H9 (cell line): ENCODE data around the gene KIF9. TPM values are rescaled to one million over a fixed set of nuclear protein-coding genes. Genes with fewer than 3 reads are reported as not detected.

Experiments
- DNase-seq: peaks from one replicate; pipeline ENCODE4 v3.0.0-alpha.2; 2017
- H2AFZ ChIP-seq: one replicate; pipeline ENCODE4 v1.6.1; 2013; ENCODE audit warnings: mild to moderate bottlenecking, low read length, control low read depth, moderate library complexity
- H2AK5ac ChIP-seq: 2 replicates; pipeline ENCODE4 v1.6.1; 2013; ENCODE audit warnings: low read length, control low read depth, mixed read lengths; ENCODE audit not compliant: insufficient read length
- H2BK120ac ChIP-seq: one replicate; pipeline ENCODE4 v1.6.1; 2013; ENCODE audit warnings: low read depth, mild to moderate bottlenecking, low read length, control low read depth, inconsistent platforms; ENCODE audit not compliant: poor library complexity, severe bottlenecking
- H2BK12ac ChIP-seq: 2 replicates; pipeline ENCODE4 v1.6.1; 2013; ENCODE audit warnings: low read length, control low read depth, mixed read lengths, low read depth; ENCODE audit not compliant: insufficient read length
- H2BK15ac ChIP-seq: 2 replicates; pipeline ENCODE4 v1.6.1; 2013; ENCODE audit warnings: low read depth, low read length, control low read depth
- H2BK20ac ChIP-seq: one replicate; pipeline ENCODE4 v1.6.1; 2013; ENCODE audit warnings: low read depth, mild to moderate bottlenecking, low read length, control low read depth, inconsistent platforms; ENCODE audit not compliant: poor library complexity, severe bottlenecking
- H2BK5ac ChIP-seq: 2 replicates; pipeline ENCODE4 v1.6.1; 2013; ENCODE audit warnings: low read length, control low read depth, mixed read lengths; ENCODE audit not compliant: insufficient read length
- H3K14ac ChIP-seq: 2 replicates; pipeline ENCODE4 v1.6.1; 2013; ENCODE audit warnings: low read length, control low read depth; ENCODE audit not compliant: insufficient read depth
- H3K18ac ChIP-seq: 2 replicates; pipeline ENCODE4 v1.6.1; 2013; ENCODE audit warnings: low read depth, mild to moderate bottlenecking, mixed read lengths, low read length, control low read depth; ENCODE audit not compliant: insufficient read length
- H3K23ac ChIP-seq: 2 replicates; pipeline ENCODE4 v1.6.1; 2013; ENCODE audit warnings: low read length, control low read depth, mixed read lengths, low read depth; ENCODE audit not compliant: insufficient read length
- H3K23me2 ChIP-seq: 2 replicates; pipeline ENCODE4 v1.6.1; 2013; ENCODE audit warnings: low read depth, mild to moderate bottlenecking, mixed read lengths, low read length, control low read depth; ENCODE audit not compliant: insufficient read length, poor library complexity, severe bottlenecking
- H3K27ac ChIP-seq: 2 replicates; pipeline ENCODE4 v1.5.1; 2013; ENCODE audit warnings: low read length, control low read depth, mixed read lengths, low read depth; ENCODE audit not compliant: insufficient read length
- H3K27me3 ChIP-seq: 2 replicates; pipeline ENCODE4 v1.6.1; 2013; ENCODE audit warnings: low read length, control low read depth, inconsistent platforms; ENCODE audit not compliant: insufficient read depth
- H3K4ac ChIP-seq: 2 replicates; pipeline ENCODE4 v1.6.1; 2013; ENCODE audit warnings: low read depth, mild to moderate bottlenecking, control low read depth, inconsistent platforms, low read length, moderate library complexity
- H3K4me1 ChIP-seq: 2 replicates; pipeline ENCODE4 v1.6.1; 2013; ENCODE audit warnings: low read length, control low read depth, inconsistent platforms; ENCODE audit not compliant: insufficient read depth
- H3K4me2 ChIP-seq: 2 replicates; pipeline ENCODE4 v1.6.1; 2013; ENCODE audit warnings: low read length, control low read depth, mixed read lengths; ENCODE audit not compliant: insufficient read length, insufficient read depth
- H3K56ac ChIP-seq: 2 replicates; pipeline ENCODE4 v1.6.1; 2013; ENCODE audit warnings: low read depth, mild to moderate bottlenecking, mixed read lengths, low read length, control low read depth; ENCODE audit not compliant: insufficient read length
- H3K79me1 ChIP-seq: 2 replicates; pipeline ENCODE4 v1.6.1; 2013; ENCODE audit warnings: low read depth, mild to moderate bottlenecking, moderate library complexity, low read length, control low read depth, inconsistent platforms; ENCODE audit not compliant: insufficient read depth, poor library complexity, severe bottlenecking
- H3K79me2 ChIP-seq: 2 replicates; pipeline ENCODE4 v1.6.1; 2013; ENCODE audit warnings: low read length, control low read depth, inconsistent platforms; ENCODE audit not compliant: insufficient read depth
- H3K9ac ChIP-seq: 2 replicates; pipeline ENCODE4 v1.6.1; 2013; ENCODE audit warnings: low read length, control low read depth, mixed read lengths; ENCODE audit not compliant: insufficient read length; ENCODE audit errors: extremely low read depth
- H3K9me3 ChIP-seq: one replicate; pipeline ENCODE4 v1.6.1; 2013; ENCODE audit warnings: low read depth, low read length, inconsistent platforms; ENCODE audit not compliant: control insufficient read depth
- H3T11ph ChIP-seq: one replicate; pipeline ENCODE4 v1.6.1; 2013; ENCODE audit warnings: mild to moderate bottlenecking, low read length, control low read depth, inconsistent platforms
- H4K20me1 ChIP-seq: one replicate; pipeline ENCODE4 v1.6.1; 2013; ENCODE audit not compliant: control insufficient read depth, insufficient read length, insufficient read depth
- H4K5ac ChIP-seq: 2 replicates; pipeline ENCODE4 v1.6.1; 2013; ENCODE audit warnings: low read depth, mild to moderate bottlenecking, mixed read lengths, low read length, control low read depth; ENCODE audit not compliant: insufficient read length
- H4K8ac ChIP-seq: replicated peaks from 2 replicates; pipeline ENCODE4 v1.6.1; 2013; ENCODE audit warnings: low read length, control low read depth, mixed read lengths, low read depth; ENCODE audit not compliant: insufficient read length
- H4K91ac ChIP-seq: 2 replicates; pipeline ENCODE4 v1.6.1; 2013; ENCODE audit warnings: low read depth, mild to moderate bottlenecking, moderate library complexity, mixed read lengths, low read length, control low read depth; ENCODE audit not compliant: insufficient read length
- H3K27ac Mint-ChIP-seq, 3 experiments: 2 replicates in 2 of 3; 3 replicates in 1 of 3; pipeline ENCODE4 v1.8.0; 2020 to 2021; ENCODE audit warnings: mixed read lengths in 3 of 3, mild to moderate bottlenecking in 1 of 3, moderate library complexity in 1 of 3
- H3K27me3 Mint-ChIP-seq: 2 replicates; pipeline ENCODE4 v1.8.0; 2021; ENCODE audit warnings: low read depth, mild to moderate bottlenecking, moderate library complexity, mixed read lengths
- H3K36me3 Mint-ChIP-seq, 3 experiments: 2 replicates in 2 of 3; 3 replicates in 1 of 3; pipeline ENCODE4 v1.8.0; 2020 to 2021; ENCODE audit warnings: low read depth in 3 of 3, mixed read lengths in 3 of 3; ENCODE audit not compliant: insufficient read depth in 1 of 3
- H3K4me1 Mint-ChIP-seq, 2 experiments: 2 replicates each; pipeline ENCODE4 v1.8.0; 2020; ENCODE audit warnings: mixed read lengths in 2 of 2
- H3K4me3 Mint-ChIP-seq, 2 experiments: 2 replicates in 1 of 2; 3 replicates in 1 of 2; pipeline ENCODE4 v1.8.0; 2020 to 2021; ENCODE audit warnings: mild to moderate bottlenecking in 2 of 2, mixed read lengths in 2 of 2, moderate library complexity in 1 of 2
- H3K9me3 Mint-ChIP-seq, 2 experiments: 2 replicates in 1 of 2; 3 replicates in 1 of 2; pipeline ENCODE4 v1.8.0; 2020; ENCODE audit warnings: mild to moderate bottlenecking in 2 of 2, mixed read lengths in 2 of 2, moderate library complexity in 1 of 2
- CTCF ChIP-seq: fragments of 200-600 bp; sonication (generic); conservative IDR thresholded peaks from 3 replicates; pipeline ENCODE4 v1.8.0; 2021; ENCODE audit warnings: antibody characterized with exemption, mild to moderate bottlenecking
- WGBS: extraction: QIAGEN DNeasy Blood & Tissue Kit; methylation state at CpG from one replicate; pipeline ENCODE4 v1.1.7; 2013; ENCODE audit warnings: missing lambda C conversion rate, low lambda C conversion rate, mixed read lengths; ENCODE audit not compliant: insufficient read length; ENCODE audit errors: extremely low coverage; 5-methylcytosine and 5-hydroxymethylcytosine counted together
- total RNA-seq: library from RNA; stranded (reverse); gene quantifications from 2 replicates; pipeline ENCODE4 v1.2.1, GENCODE V29; 2021

The KIF9 gene
- total RNA-seq, 1 experiment from 2014 or later, result 8.4 TPM

DNA sequence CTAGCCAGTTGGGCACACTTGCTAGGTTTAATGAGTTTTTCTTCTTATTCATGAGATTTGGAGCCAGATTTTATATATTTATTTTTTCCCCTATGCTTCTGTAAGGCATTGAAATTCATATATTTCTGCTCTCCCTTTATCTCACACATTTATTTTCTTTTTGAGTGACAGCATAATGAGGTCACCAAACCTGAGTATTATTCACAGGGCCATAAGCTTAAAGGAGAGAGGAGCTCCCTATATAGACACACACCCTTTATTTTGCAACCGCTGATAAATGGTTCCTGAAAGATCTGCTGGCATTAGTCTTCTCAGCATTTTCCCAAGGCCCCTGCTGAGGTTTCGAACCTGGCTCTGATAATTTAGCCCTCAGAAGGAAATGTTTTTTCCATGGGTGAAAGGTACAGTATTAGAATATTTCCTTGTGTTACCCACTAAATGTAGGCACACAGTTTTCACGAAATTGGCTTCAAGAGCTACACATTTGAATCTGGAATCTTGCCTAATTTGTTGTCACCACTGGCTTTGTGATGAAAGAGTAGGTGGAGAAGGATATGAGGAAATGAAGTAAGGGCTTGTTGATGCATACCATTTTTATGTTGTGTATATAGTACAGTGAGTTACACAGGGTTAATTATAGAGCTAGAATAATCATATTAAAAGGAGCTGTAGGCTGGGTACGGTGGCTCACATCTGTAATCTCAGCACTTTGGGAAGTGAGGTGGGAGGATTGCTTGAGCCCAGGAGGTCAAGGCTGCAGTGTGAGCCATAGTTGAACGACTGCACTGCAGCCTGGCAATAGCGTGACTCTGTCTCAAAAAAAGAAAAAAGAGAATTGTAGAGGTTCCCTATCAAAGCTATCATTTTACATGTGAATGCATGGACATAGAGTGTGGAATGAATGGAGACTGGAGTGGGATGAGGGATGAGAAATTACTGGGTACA, 6.6 kb upstream of the KIF9 start:
- no peaks in the 10 kb centered on the region for H3K9me3 Mint-ChIP-seq
- Histone ChIP-seq H2BK120ac (no peak overlapping the region), H4K8ac (no peak overlapping the region), H4K5ac (no peak overlapping the region), H3K79me1 (peaks cover 4% of the 10 kb centered on the region), H3K23me2 (no peaks in the 10 kb centered on the region), H3K4me1 (no peaks in the 10 kb centered on the region), H3K4me2 (no peak overlapping the region), H3T11ph (no peak overlapping the region), H4K20me1 (no peaks in the 10 kb centered on the region), H3K79me2 (peaks cover 9% of the 10 kb centered on the region; the same call in 1 of the 2 replicates), H3K4ac (no peak overlapping the region), H2BK20ac (no peak overlapping the region), H4K91ac (no peak overlapping the region), H2AFZ (no peak overlapping the region), H3K9me3 (no peaks in the 10 kb centered on the region), H3K56ac (no peak overlapping the region), H3K18ac (no peak overlapping the region), H3K14ac (no peak overlapping the region), H2BK5ac (no peak overlapping the region), H3K23ac (no peak overlapping the region), H3K9ac (no peak overlapping the region), H2AK5ac (no peak overlapping the region), H2BK15ac (no peak overlapping the region), H3K27ac (no peak overlapping the region), H3K27me3 (no peaks in the 10 kb centered on the region), H2BK12ac (no peak overlapping the region)
- no peak for DNase-seq
- no peaks in the 10 kb centered on the region for H3K27me3 Mint-ChIP-seq
- H3K4me1 Mint-ChIP-seq, result peaks cover 0 to 7% of the 10 kb centered on the region in 2 experiments; a peak in 2 of 4 replicates
- H3K4me3 Mint-ChIP-seq, result no peak overlapping the region
- TF ChIP-seq CTCF, result no peak
- H3K27ac Mint-ChIP-seq, result peak overlapping the region in 1 of 3 experiments; percentile 29; a peak in 1 of 7 replicates
- no CpG with 5 or more reads among the region's 6 CpGs for WGBS
- H3K36me3 Mint-ChIP-seq, result peaks cover 12 to 39% (median 26%) of the 10 kb centered on the region in 3 experiments; a peak in 6 of 7 replicates
